WTC11 (cell line): ENCODE measurements around the gene NPAS1. TPM values are rescaled to one million over a fixed set of nuclear protein-coding genes. Genes with fewer than 3 reads are reported as not detected.

ENCODE experiments used
- ATAC-seq: fragments of 200-7000 bp; cut with Tn5 transposase; 2 replicates; pipeline ENCODE4 v1.10.0; 2021; ENCODE audit warnings: mild to moderate bottlenecking, moderate library complexity
- CTCF ChIA-PET: fragments of 300-600 bp; sonication (Branson Sonifier 250); formaldehyde crosslinking; loops from one replicate; lab custom pipeline; 2021; ENCODE audit warnings: antibody characterized with exemption; lab: Charles Lee
- POLR2A ChIA-PET: fragments of 350-600 bp; sonication (Branson Sonifier 250); formaldehyde crosslinking; loops from one replicate; lab custom pipeline; 2021; ENCODE audit warnings: antibody characterized with exemption; lab: Charles Lee
- DNase-seq: peaks from one replicate; pipeline ENCODE4 v3.0.0; 2021; ENCODE audit warnings: low spot score
- H3K27ac Mint-ChIP-seq: 2 replicates; pipeline ENCODE4 v1.8.0; 2021; ENCODE audit warnings: mixed read lengths
- H3K27me3 Mint-ChIP-seq: 2 replicates; pipeline ENCODE4 v1.8.0; 2021; ENCODE audit warnings: low read depth, mild to moderate bottlenecking, moderate library complexity, mixed read lengths
- H3K36me3 Mint-ChIP-seq: 2 replicates; pipeline ENCODE4 v1.8.0; 2021; ENCODE audit warnings: mixed read lengths
- H3K4me1 Mint-ChIP-seq: 2 replicates; pipeline ENCODE4 v1.8.0; 2022; ENCODE audit warnings: mixed read lengths
- H3K4me3 Mint-ChIP-seq: 2 replicates; pipeline ENCODE4 v1.8.0; 2021; ENCODE audit warnings: mild to moderate bottlenecking, moderate library complexity, mixed read lengths
- H3K9me3 Mint-ChIP-seq: 2 replicates; pipeline ENCODE4 v1.8.0; 2021; ENCODE audit warnings: mixed read lengths
- AFF4 ChIP-seq: sonication (generic); formaldehyde crosslinking; IDR thresholded peaks from 2 replicates; pipeline ENCODE4 v1.8.1; 2023; ENCODE audit warnings: mild to moderate bottlenecking, missing genetic modification reagents, borderline replicate concordance
- ATF1 ChIP-seq: sonication (generic); formaldehyde crosslinking; IDR thresholded peaks from 2 replicates; pipeline ENCODE4 v1.8.1; 2023; ENCODE audit warnings: mild to moderate bottlenecking, moderate library complexity, missing genetic modification reagents
- CBFB ChIP-seq: sonication (generic); formaldehyde crosslinking; IDR thresholded peaks from 2 replicates; pipeline ENCODE4 v1.8.1; 2022; ENCODE audit warnings: mild to moderate bottlenecking, low read depth, missing genetic modification reagents
- CREB1 ChIP-seq: sonication (generic); formaldehyde crosslinking; IDR thresholded peaks from 2 replicates; pipeline ENCODE4 v1.8.0; 2023; ENCODE audit warnings: mild to moderate bottlenecking, missing genetic modification reagents
- E2F5 ChIP-seq: sonication (generic); formaldehyde crosslinking; IDR thresholded peaks from 2 replicates; pipeline ENCODE4 v1.8.1; 2022; ENCODE audit warnings: mild to moderate bottlenecking, moderate library complexity, missing genetic modification reagents
- FOXJ3 ChIP-seq: sonication (generic); formaldehyde crosslinking; IDR thresholded peaks from 2 replicates; pipeline ENCODE4 v1.9.0; 2021; ENCODE audit warnings: missing genetic modification reagents, mild to moderate bottlenecking, borderline replicate concordance
- GABPB1 ChIP-seq: sonication (generic); formaldehyde crosslinking; IDR thresholded peaks from 2 replicates; pipeline ENCODE4 v1.8.1; 2023; ENCODE audit warnings: mild to moderate bottlenecking, missing genetic modification reagents
- MLX ChIP-seq: sonication (generic); formaldehyde crosslinking; IDR thresholded peaks from 2 replicates; pipeline ENCODE4 v1.8.1; 2023; ENCODE audit warnings: mild to moderate bottlenecking, missing genetic modification reagents, moderate library complexity
- PRRX2 ChIP-seq: fragments of 250-450 bp; sonication (Bioruptor Pico); IDR thresholded peaks from 2 replicates; pipeline ENCODE4 v1.8.0; 2021; ENCODE audit warnings: mild to moderate bottlenecking
- RORB ChIP-seq: fragments of 250-450 bp; sonication (Bioruptor Pico); IDR thresholded peaks from 2 replicates; pipeline ENCODE4 v1.9.0; 2021; ENCODE audit warnings: mild to moderate bottlenecking
- SMAD3 ChIP-seq: sonication (generic); formaldehyde crosslinking; IDR thresholded peaks from 2 replicates; pipeline ENCODE4 v1.8.0; 2022; ENCODE audit warnings: missing genetic modification reagents, mild to moderate bottlenecking, borderline replicate concordance
- ZNF219 ChIP-seq: sonication (generic); formaldehyde crosslinking; IDR thresholded peaks from 2 replicates; pipeline ENCODE4 v1.8.0; 2023; ENCODE audit warnings: missing genetic modification reagents, mild to moderate bottlenecking, borderline replicate concordance
- ZNF416 ChIP-seq: fragments of 250-450 bp; sonication (Bioruptor Pico); IDR thresholded peaks from 2 replicates; pipeline ENCODE4 v1.9.0; 2021; ENCODE audit warnings: mild to moderate bottlenecking, inconsistent platforms
- ZNF425 ChIP-seq: fragments of 250-450 bp; sonication (Bioruptor Pico); conservative IDR thresholded peaks from 2 replicates; pipeline ENCODE4 v1.9.0; 2021; ENCODE audit warnings: mild to moderate bottlenecking
- ZNF512 ChIP-seq: sonication (generic); formaldehyde crosslinking; IDR thresholded peaks from 2 replicates; pipeline ENCODE4 v1.8.1; 2022; ENCODE audit warnings: missing genetic modification reagents, borderline replicate concordance
- ZNF532 ChIP-seq: fragments of 250-450 bp; sonication (Bioruptor Pico); IDR thresholded peaks from 2 replicates; pipeline ENCODE4 v1.9.0; 2021; ENCODE audit warnings: mild to moderate bottlenecking, borderline replicate concordance
- total RNA-seq: library from RNA; stranded (reverse); gene quantifications from 3 replicates; pipeline ENCODE4 v1.2.3, GENCODE V29; 2021
- TF ChIP-seq, protein P1 (sequence below): sonication (generic); formaldehyde crosslinking; IDR thresholded peaks from 2 replicates; pipeline ENCODE4 v1.8.0; 2023; ENCODE audit warnings: missing genetic modification reagents
- TF ChIP-seq, protein P2 (sequence below): fragments of 250-450 bp; sonication (Bioruptor Pico); IDR thresholded peaks from 2 replicates; pipeline ENCODE4 v1.9.0; 2021; ENCODE audit warnings: moderate library complexity, mild to moderate bottlenecking, inconsistent platforms, borderline replicate concordance

The NPAS1 gene
- total RNA-seq, 1 experiment from 2014 or later = 6.8 TPM

GRCh38 chr19:47021536-47022139 is 2.0 kb downstream of the NPAS1 start (continued):
- TF ChIP-seq ZNF219 (CRISPR knock-in tag) (no peak), GABPB1 (CRISPR knock-in tag) (no peak), ZNF416 (CRISPR knock-in tag) (no peak), MLX (CRISPR knock-in tag) (no peak), PRRX2 (no peak), CBFB (CRISPR knock-in tag) (no peak), ZNF512 (CRISPR knock-in tag) (no peak), ZNF425 (CRISPR knock-in tag) (no peak), SMAD3 (CRISPR knock-in tag) (no peak), E2F5 (0 out of 2 replicates have a peak, but pooled peaks have one; percentile 41), ZNF532 (CRISPR knock-in tag) (no peak)
- TF ChIP-seq, protein P1, sequence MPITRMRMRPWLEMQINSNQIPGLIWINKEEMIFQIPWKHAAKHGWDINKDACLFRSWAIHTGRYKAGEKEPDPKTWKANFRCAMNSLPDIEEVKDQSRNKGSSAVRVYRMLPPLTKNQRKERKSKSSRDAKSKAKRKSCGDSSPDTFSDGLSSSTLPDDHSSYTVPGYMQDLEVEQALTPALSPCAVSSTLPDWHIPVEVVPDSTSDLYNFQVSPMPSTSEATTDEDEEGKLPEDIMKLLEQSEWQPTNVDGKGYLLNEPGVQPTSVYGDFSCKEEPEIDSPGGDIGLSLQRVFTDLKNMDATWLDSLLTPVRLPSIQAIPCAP (CRISPR knock-in tag) = no peak
- TF ChIP-seq, protein P2, sequence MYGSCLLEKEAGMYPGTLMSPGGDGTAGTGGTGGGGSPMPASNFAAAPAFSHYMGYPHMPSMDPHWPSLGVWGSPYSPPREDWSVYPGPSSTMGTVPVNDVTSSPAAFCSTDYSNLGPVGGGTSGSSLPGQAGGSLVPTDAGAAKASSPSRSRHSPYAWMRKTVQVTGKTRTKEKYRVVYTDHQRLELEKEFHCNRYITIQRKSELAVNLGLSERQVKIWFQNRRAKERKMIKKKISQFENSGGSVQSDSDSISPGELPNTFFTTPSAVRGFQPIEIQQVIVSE (CRISPR knock-in tag) = no peak
- TF ChIP-seq, all 79 proteins: peak for 6

GRCh38 chr19:47022140-47022536 is 2.5 kb downstream of the NPAS1 start:
- H3K9me3 Mint-ChIP-seq = no peaks in the 10 kb centered on the region
- H3K4me1 Mint-ChIP-seq = peaks cover 10% of the 10 kb centered on the region
- no peak for DNase-seq
- peak overlapping the region; percentile 38 for H3K4me3 Mint-ChIP-seq
- ChIA-PET CTCF (interaction anchor here (0.6 to 4.3 kb wide), 3 partner anchors 9 to 255 kb away, joined by 3 to 58 read pairs (median 4); no protein-coding TSS in a partner anchor), POLR2A (interaction anchor here (0.6 kb wide), 1 partner anchor 376 kb away, joined by 5 read pairs; no protein-coding TSS in a partner anchor)
- no peaks in the 10 kb centered on the region for H3K36me3 Mint-ChIP-seq
- no peak for ATAC-seq
- peaks cover 88% of the 10 kb centered on the region for H3K27me3 Mint-ChIP-seq
- H3K27ac Mint-ChIP-seq = no peak overlapping the region
- TF ChIP-seq RORB (no peak), AFF4 (CRISPR knock-in tag) (no peak), FOXJ3 (CRISPR knock-in tag) (no peak), ZNF512 (CRISPR knock-in tag) (no peak), ATF1 (CRISPR knock-in tag) (no peak), CREB1 (CRISPR knock-in tag) (no peak)
